GM21515 (cell line): ENCODE data around the gene LRRFIP1.
"Not testable (repeated sequence)": the region's sequence is repeated elsewhere in the genome, so short reads cannot be mapped to it uniquely, and the experiment has no call there.

Experiments used
- ATAC-seq: cut with Tn5 transposase; IDR thresholded peaks from one replicate; pipeline ENCODE4 v1.9.1; 2021; ENCODE audit not compliant: unreplicated experiment

The LRRFIP1 gene

DNA sequence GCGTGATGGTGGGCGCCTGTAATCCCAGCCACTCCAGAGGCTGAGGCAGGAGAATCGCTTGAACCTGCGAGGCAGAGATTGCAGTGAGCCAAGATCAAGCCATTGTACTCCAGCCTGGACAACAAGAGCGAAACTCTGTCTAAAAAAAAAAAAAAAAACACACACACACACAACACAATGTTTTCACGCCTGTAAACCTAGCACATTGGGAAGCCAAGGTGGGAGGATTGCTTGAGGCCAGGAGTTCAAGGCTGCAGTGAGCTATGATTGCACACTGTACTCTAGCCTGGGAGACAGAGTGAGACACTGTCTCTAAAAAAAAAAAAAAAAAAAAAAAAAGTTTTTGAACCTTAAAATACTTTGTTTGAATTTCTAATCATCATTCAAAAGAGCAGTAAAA lies 137.7 kb downstream of the LRRFIP1 start:
- not testable (repeated sequence) for ATAC-seq

DNA sequence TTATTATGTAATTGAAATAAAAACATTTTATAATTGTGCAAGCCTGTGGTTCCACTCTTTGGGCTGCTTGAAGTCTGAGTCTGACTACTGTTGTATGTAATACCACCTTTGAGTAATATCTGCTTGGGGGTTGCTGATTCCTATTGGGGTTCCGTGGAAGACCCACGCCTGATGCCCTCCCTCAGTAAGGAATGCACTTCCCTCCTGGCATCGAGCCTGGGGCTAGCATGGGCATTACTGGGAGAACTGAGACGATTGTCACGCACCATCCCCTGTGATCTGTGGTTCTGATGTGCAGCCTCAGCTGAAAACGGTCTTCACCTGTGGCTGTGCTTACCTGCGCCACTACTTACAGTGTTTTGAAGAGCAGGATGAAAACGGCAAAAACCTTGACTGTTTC lies 138.5 kb downstream of the LRRFIP1 start:
- ATAC-seq = no peak

DNA sequence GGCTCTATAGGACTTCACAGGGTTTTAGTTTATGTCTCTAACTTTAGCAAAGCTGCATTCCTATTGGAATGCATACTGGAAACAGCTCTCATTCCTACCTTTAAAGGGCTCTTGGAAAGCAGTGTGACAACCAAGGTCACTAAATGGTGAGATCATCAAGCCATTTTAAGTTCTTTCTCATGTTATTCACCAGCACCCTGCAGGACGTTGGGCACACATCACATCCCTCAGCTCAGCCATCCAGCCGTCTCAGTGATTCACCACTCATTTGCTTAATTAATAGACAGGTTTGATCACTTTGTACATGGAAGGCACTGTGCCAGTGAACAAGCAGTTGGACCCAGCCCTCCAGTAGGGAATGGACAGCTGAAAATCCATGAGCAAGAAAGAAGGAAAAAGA lies 139.0 kb downstream of the LRRFIP1 start:
- no peak for ATAC-seq

DNA sequence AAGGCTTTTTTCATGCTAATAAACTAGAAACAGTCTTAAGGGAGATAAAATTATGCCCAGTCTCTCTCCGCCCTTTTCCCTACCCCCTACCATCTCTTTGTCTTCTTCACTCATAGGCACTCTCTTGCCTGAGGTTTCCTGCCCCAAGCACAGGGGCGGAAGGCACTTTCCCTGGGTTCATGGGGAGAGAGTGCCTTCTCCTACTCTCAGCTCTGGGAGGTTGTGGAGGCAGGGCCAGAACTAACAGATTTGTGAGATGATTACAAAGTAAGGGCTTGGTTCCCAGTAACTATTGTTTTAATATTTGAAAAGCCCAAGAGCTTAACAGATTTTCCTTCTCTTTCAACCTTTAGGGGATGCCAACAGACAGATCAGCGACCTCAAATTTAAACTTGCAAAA lies 145.1 kb downstream of the LRRFIP1 start:
- no peak for ATAC-seq

DNA sequence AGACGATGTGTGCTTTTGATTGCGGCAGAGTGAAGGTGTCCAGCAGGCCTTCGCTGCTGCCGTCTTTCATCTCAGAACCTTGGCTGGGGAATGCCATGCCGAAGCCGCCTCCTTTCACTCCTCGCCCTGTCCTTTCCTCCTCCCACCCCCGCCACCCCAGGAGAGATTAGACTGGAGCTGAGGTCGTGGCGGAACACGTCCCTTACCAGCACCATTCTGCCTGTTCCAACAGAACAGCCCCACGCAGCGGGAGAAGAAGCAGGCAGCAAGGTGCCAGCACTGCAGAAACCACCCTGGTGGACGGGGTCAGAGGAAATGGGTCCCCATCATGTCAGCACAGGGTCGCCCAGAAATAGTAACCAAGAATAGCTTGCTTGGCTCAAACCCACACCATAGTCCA lies 146.4 kb downstream of the LRRFIP1 start:
- ATAC-seq = no peak

DNA sequence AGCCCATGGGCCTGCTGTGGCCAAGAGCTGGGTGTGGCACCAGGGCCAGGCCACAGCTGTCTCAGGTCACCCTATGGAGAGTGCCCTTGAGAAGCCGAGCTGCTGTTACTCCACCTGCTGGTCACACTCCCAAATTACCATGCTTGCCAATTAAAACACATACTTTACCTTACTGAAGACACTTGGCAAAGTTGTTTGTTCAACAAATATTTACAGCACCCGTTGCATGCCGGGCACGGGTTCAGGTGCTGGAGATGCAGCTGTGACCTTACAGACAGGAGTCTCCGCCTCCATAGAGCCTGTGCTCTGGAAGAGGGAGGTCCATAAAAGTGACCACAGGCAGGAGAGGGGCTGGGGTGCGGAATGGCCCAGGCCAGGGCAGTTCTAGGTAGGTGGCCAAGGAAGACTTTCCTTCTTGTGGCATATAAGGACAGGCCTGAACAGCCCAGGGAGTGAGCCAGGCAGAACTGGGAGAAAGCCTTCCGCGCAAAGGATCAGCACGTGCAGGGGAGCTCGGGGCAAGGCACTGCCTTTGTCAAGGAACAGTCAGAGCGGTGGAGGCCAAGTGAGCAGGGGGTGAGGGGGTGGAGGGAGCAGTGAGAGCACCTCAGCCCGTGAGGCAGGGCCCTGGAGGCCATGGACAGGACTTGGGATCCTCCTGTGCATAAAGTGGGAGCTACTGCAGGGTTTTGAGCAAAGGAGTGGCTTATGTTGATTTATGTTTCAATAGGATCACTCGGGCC lies 147.6 kb downstream of the LRRFIP1 start:
- ATAC-seq = peak; percentile 55

DNA sequence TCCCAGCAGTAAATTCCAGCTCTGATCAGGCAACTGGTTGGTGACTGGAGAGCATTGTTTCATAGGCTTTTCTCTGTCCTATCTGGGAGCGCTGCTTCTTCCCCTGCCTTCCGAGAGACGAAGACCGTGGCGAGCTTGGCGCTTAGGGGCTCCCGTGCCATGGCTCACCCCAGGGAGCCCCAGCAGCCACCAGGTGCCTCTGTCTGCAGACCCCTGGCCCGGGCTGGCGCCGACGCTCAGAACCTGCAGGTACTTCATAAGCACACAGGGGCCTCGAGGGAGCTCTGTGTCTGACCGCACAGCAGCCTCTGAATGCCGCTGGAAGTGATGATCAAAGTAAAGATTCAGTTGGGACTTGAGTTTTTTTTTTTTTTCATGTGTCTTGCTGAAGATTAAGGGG lies 152.1 kb downstream of the LRRFIP1 start:
- no peak for ATAC-seq

DNA sequence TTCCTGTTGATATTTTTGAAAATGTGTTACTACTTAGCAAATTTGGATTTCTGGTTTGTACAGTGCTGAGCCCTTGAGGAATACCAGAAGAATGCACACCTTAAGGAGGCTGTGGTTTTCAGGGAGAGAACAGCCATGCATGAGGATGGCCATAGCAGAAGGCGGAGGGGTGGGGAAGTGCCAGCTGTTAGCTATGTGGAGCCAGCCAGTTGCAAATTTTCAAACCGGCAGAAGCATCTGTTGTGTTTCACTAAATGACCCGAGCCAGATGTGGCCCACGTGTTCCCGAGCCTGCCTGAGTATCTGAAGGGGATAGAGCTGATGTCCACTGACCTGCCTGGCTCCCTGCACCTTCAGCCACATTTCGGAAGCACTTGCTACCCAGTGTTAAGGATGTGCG lies 154.8 kb downstream of the LRRFIP1 start:
- no peak for ATAC-seq

DNA sequence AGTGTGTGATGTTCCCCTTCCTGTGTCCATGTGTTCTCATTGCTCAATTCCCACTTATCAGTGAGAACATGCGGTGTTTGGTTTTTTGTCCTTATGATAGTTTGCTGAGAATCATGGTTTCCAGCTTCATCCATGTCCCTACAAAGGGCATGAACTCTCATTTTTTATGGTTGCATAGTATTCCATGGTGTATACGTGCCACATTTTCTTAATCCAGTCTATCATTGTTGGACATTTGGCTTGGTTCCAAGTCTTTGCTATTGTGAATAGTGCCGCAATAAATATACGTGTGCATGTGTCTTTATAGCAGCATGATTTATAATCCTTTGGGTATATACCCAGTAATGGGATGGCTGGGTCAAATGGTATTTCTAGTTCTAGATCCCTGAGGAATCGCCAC lies 156.3 kb downstream of the LRRFIP1 start:
- ATAC-seq = not testable (repeated sequence)

DNA sequence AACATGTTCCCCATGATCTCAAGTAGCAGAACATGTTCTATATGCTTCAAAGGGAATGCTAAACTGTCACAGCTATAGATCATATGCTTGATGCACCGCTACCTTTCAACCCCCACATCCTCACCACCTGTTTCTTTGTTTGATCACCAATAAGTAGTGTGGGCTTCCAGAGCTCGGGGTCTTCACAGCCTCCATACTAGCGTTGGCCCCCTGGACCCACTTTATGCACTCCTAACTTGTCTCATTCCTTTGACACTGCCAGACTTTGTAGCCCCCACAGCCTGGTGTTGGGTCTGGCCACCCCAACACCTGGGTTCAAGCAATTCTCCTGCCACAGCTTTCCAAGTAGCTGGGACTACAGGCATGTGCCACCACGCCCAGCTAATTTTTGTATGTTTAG lies 159.5 kb downstream of the LRRFIP1 start:
- no peak for ATAC-seq

DNA sequence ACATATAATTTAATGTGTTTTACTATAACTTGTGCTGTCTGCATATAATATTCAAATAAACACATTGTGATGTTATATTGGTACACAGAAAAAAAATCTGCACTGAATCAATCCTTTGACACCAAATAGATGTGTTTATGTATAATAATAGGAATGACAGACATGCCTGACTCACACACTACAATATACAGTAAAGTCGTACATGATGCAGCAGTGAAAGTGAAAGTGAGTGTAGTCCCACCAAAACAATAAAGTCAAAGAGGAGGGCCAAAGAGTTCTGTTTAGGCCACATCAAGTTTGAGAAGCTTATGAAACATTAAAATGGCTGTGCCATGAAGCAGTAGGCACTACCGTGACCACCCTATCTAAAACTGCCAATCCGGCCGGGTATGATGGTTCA lies 163.0 kb downstream of the LRRFIP1 start:
- ATAC-seq = no peak

DNA sequence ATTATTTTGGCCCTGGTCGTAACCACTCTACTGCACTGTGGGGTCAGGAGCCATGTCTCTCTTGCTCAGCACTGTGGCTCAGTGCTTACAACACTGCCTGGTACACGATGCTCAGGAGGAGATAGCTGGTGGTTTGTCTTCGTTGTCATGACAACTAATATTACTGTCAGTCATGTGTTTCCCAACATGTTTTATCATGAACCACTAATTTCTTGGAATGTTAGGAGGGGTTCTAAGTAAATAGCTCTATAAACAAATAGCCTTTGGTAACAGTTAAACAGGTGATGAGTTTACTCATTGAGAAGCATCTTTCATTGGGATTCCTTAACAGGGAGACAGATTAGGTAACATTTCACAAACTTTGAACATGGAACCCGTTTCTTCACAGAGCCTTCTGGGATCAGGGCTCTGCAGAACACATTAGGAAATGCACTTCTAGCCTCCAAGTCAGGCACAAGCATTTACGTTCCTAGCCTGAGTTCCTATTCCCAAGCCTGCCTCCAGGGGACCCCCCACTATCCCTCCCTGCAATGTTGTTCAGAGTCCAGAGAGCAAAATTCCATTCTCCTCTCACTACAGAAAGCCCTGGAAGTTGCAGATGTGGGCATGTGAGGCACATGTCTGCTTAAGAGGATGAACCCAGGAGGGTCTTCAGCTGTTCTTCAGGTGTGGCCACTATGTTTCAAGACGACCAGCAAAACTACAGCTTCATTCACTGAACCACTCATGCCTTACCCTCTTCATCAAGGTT lies 164.8 kb downstream of the LRRFIP1 start:
- ATAC-seq = no peak

DNA sequence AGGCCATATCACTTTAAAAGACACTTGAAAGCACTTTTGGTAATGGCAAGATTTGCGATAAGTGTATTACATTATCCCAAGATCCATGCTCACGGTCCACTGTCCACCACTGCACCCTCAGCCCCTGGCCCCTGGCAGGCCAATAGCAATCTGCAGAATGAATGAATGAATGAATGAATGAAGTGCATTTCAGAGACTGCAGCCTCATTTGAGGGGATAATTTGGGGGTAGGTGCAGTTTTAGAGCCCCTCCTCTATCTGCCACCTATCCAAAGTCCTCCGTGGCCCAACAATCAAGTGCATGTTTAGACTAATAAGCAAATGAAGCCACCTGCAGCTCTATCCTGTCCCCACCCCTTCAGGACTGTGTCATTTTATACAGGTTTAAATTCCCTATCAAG lies 169.9 kb downstream of the LRRFIP1 start:
- ATAC-seq = no peak

DNA sequence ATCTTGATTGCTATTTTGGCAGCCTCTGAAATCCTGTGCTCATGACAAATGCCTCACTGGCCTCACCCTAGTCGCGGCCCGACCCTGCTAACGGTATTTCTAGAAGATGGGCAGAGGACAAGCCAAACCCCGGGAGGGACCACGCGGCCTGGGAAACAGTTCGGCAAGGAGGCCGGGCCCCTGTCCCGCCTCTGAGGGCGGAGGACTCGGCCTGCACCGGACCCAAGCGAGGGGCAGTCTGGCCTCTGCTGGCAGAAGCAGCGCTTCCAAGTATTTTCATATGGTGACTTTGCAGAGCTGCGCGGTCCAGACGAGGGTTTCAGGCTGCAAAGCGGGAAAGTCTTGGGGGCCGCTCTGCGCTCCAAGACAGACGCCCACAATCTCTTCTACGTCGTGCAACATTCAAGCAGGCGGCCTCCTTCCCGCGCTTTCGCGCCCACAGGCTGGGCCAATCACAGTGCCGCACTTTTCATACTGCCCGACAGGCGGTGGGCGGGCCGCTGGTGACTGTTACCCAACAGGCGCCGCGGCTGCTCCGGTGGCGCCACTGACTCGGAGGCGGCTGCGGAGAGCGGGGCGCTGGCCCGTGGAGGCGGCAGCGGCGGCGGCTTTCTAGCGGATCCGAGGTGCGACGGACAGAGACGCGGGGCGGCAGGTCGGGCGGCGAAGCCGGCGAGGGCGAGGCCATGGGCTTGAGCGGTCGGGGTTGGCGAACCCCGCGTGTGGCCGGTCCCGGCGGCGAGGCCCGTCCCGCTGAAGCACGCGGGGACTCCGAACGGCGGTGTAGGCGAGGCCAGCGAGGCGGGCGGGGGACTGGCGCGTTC lies 171.1 kb downstream of the LRRFIP1 start, which contains the start of gene RBM44:
TSS of gene RBM44 (plus strand) at position 544 of the 824 bp plus-strand sequence. CDS start 14,831 bp downstream, outside the sequence.
- no peak for ATAC-seq

DNA sequence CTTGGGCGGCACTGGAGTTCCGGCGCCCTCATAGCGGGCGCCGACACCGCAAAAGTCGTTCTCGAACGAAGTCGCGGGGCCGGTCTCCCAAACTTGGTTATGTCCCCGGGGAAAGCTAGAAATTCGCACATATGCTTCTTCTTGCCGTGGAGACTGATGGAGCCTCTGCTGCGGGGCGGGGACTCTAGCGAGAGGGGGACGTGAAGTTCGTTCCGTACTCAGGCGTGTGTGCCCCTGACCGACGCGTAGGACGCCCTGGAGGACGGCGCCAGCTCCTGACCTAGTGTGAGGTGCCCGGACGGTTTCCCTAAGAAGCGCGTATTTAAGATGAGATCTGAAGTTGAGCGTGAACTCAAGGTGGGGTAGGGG lies 171.7 kb downstream of the LRRFIP1 start:
- no peak for ATAC-seq

DNA sequence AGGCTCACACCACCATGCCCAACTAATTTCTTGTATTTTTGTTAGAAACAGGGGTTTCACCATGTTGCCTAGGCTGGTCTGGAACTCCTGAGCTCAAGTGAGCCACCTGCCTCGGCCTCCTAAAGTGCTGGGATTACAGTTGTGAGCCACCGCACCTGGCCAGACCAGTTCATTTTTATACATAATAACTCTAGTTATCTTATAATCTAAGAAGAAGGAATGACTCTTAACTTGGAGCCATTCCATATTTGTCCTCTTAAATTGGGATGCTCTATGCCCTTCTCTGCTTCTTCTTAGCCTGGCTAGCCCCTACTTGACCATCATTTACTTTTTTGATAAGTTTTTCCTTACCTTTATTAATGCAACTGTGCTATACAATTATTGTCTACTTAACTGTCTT lies 174.1 kb downstream of the LRRFIP1 start:
- no peak for ATAC-seq

DNA sequence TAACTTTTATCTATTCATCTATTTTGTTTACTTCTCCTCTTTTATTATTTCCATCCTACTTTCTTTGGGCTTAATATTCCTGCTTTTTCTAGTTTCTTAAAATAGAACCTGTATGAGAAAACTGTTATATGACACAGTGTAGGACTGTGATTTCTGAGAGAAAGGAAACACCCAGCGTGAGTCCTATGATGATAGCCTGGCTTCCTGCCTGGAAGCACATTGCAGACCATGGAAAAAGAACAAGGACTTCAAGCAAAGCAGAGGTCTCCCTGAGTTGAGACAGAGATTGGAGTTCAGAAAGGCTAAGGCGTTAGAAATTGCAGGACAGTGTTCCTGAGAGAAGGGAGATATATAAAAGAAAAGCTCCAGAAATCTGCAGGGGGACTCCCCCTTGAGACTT lies 178.9 kb downstream of the LRRFIP1 start:
- ATAC-seq = no peak

DNA sequence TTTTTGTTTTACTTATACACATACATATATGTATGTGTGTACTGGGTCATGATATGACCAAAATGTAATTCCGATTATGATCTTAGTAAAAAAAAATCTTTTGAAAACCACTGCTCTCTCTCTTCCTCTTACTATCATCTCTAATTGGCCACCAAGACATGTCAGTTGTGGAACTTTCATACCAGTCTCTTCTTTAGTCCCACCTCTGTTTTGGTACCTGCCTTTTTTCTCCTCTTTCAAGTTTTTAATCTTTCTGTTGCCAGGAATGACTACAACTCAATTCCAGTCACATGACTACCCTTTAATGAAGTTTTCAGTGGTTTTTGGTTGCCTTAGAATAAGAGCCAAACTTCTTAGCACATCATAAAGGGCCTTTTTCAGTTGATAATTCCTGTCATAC lies 188.2 kb downstream of the LRRFIP1 start:
- no peak for ATAC-seq

DNA sequence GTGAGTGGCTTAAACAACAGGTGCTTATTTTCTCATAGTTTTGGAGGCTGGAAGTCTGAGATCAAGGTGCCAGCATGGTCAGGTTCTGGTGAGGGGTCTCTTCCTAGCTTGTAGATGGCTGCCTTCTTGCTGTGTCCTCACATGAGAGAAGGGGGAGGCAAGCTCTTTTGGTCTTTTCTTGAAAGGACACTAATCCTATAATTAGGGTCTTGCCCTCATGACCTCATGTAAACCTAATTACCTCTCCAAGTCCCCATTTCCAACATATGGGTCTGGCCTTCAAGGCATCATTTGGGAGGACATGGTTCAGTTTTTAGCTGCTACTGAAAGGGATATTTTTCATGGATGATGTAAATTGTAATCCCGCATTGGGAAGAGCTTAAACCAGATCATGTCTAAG lies 189.1 kb downstream of the LRRFIP1 start:
- ATAC-seq = no peak

DNA sequence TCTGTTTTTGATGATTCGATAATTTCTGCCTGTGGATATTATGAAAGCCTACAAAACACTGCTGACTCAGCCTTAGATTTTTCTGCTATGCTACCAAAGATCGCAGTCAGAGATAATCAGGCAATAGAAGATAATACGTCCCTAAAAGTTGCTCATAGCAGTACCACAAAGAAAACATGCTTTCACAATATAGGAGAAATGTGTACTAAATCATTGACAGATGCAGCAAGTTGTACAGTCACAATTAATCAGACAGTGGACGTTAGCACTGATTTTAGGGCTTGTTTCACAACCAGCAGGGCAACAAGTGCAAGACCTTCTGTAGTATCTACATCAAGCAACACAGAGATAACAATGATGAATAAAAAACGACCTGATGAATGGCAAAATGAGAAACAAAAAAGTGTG lies 190.7 kb downstream of the LRRFIP1 start:
- ATAC-seq = no peak

DNA sequence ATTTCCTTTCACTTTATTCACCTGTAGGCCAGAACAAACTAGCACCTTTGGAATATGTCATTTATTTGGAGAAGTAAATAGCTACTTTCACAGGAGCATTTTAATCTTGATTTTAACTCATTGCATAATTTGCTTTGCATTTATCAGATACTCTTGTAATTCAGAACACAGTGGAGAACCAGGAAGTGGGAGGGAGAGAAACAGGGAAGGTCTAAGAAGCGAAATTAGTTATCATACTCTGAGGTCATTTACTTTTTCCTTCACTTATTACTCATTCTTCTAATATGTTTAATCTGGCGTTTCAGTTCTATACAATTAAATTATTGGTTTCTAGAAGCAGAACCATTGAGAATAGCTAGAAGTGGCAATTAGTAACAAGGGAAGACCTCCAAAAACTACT lies 191.8 kb downstream of the LRRFIP1 start:
- ATAC-seq = no peak

DNA sequence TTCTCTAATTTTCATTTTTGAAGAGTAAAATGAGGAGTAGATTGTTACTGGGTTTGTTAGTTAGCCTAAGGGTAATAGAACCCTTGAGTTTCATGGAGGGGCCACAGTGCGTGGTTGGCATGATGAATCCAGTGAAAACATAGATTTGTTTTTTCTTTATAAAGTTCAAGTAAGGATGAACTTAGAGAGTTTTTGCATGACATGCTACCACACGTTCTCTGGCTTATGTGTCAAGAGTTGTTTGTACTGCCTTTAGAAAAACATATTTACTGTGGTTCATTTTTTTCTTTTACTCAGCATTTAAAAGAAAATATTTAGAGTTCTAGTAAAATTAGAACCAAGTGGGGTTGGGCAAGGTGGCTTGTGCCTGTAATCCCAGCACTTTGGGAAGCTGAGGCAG lies 193.0 kb downstream of the LRRFIP1 start:
- no peak for ATAC-seq
